ENCODE results near the gene ATP2C2. TPM values are rescaled to one million over a fixed set of nuclear protein-coding genes. Genes with fewer than 3 reads are reported as not detected.

Gene ATP2C2
- total RNA-seq, 1 experiment from 2014 or later = 4.0 TPM

DNA sequence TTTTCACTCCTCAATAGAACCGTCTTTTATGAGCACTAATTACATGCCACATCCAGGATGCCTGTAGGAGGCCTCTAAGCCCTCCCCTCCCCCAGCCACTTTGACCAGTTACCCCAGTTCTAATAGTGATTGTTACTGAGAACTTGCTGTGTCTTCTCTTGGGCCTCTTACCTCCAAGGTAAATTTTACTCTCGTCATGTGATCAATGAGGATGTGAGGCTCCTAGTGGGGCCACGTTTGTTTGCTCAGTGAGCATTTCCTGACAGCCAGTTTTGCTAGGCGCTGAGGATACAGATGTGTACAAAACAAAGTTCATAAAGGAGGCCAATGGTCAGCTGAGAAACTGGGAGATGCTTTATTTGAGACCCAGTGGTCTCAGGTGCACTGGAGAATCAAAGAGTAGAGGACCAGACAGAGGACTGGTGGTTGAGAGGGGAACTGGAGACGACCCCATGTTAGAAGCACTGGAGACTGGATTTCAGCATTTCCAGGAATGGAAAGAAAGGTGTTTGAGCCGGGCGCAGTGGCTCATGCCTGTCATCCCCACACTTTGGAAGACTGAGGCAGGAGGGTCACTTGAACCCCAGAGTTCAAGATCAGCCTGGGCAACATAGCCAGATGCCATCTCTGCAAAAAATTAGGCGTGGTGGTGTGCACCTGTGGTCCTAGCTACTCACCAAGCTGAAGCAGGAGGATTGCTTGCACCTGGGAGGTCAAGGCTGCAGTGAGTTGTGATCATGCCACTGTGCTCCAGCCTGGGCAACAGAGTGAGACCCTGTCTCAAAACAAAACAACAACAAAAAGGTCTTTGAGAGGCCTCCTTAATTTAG is 2.6 kb downstream of the ATP2C2 start:
- Histone ChIP-seq H3T11ph (ENCODE audit: low read length) (no peak overlapping the region), H2BK12ac (ENCODE audit: insufficient read length, low read depth, low read length) (no peak overlapping the region), H3K9ac (ENCODE audit: extremely low read depth, insufficient read length, low read length) (no peak overlapping the region), H3K9me3 (ENCODE audit: control insufficient read depth, low read depth, low read length) (no peaks in the 10 kb centered on the region), H3K4me2 (ENCODE audit: insufficient read depth, insufficient read length, low read length) (no peak overlapping the region), H2BK20ac (ENCODE audit: low read depth, low read length, poor library complexity, severe bottlenecking) (no peak overlapping the region), H3K79me2 (ENCODE audit: insufficient read depth, low read length) (no peaks in the 10 kb centered on the region), H4K8ac (replicated peaks; ENCODE audit: insufficient read length, low read depth, low read length) (no peak overlapping the region), H2AFZ (ENCODE audit: low read length) (no peak overlapping the region), H3K56ac (ENCODE audit: insufficient read length, low read depth, low read length) (no peak overlapping the region), H3K4ac (ENCODE audit: low read depth, low read length) (no peak overlapping the region), H4K20me1 (ENCODE audit: control insufficient read depth, insufficient read depth, insufficient read length) (no peaks in the 10 kb centered on the region), H2BK5ac (ENCODE audit: insufficient read length, low read length) (no peak overlapping the region), H4K91ac (ENCODE audit: insufficient read length, low read depth, low read length) (no peak overlapping the region), H2AK5ac (ENCODE audit: insufficient read length, low read length) (no peak overlapping the region), H2BK15ac (ENCODE audit: low read depth, low read length) (no peak overlapping the region), H3K23ac (ENCODE audit: insufficient read length, low read depth, low read length) (no peak overlapping the region), H4K5ac (ENCODE audit: insufficient read length, low read depth, low read length) (no peak overlapping the region), H3K18ac (ENCODE audit: insufficient read length, low read depth, low read length) (no peak overlapping the region), H2BK120ac (ENCODE audit: low read depth, low read length, poor library complexity, severe bottlenecking) (no peak overlapping the region), H3K14ac (ENCODE audit: insufficient read depth, low read length) (no peak overlapping the region), H3K27ac (ENCODE audit: insufficient read length, low read depth, low read length) (no peak overlapping the region), H3K4me1 (ENCODE audit: insufficient read depth, low read length) (peaks cover 11% of the 10 kb centered on the region; the same call in 1 of the 2 replicates), H3K79me1 (ENCODE audit: insufficient read depth, low read depth, low read length, poor library complexity, severe bottlenecking) (no peaks in the 10 kb centered on the region), H3K23me2 (ENCODE audit: insufficient read length, low read depth, low read length, poor library complexity, severe bottlenecking) (peaks cover 8% of the 10 kb centered on the region), H3K27me3 (ENCODE audit: insufficient read depth, low read length) (no peaks in the 10 kb centered on the region; the same call in 1 of the 2 replicates)
- H3K4me3 Mint-ChIP-seq = no peak overlapping the region
- no CpG with 5 or more reads among the region's 8 CpGs for WGBS (ENCODE audit: extremely low coverage, insufficient read length, low lambda C conversion rate)
- H3K27me3 Mint-ChIP-seq (ENCODE audit: low read depth) = peaks cover 46% of the 10 kb centered on the region
- TF ChIP-seq, protein P1, sequence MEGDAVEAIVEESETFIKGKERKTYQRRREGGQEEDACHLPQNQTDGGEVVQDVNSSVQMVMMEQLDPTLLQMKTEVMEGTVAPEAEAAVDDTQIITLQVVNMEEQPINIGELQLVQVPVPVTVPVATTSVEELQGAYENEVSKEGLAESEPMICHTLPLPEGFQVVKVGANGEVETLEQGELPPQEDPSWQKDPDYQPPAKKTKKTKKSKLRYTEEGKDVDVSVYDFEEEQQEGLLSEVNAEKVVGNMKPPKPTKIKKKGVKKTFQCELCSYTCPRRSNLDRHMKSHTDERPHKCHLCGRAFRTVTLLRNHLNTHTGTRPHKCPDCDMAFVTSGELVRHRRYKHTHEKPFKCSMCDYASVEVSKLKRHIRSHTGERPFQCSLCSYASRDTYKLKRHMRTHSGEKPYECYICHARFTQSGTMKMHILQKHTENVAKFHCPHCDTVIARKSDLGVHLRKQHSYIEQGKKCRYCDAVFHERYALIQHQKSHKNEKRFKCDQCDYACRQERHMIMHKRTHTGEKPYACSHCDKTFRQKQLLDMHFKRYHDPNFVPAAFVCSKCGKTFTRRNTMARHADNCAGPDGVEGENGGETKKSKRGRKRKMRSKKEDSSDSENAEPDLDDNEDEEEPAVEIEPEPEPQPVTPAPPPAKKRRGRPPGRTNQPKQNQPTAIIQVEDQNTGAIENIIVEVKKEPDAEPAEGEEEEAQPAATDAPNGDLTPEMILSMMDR (conservative IDR thresholded peaks at IDR 0.05) = no peak
- no peaks in the 10 kb centered on the region for H3K9me3 Mint-ChIP-seq
- no peak for DNase-seq
- H3K27ac Mint-ChIP-seq = no peak overlapping the region
- peaks cover 16 to 32% of the 10 kb centered on the region in 2 experiments for H3K4me1 Mint-ChIP-seq
- no peaks in the 10 kb centered on the region for H3K36me3 Mint-ChIP-seq (ENCODE audit: insufficient read depth in 1 of 3, low read depth in 3 of 3)

All from H9 (cell line).